NOMO-1 treated with DMSO at 0.1 percent for 48 hours (cell line): ENCODE data around the gene WDR45B.

Experiments
- DNase-seq: peaks from one replicate; lab custom pipeline; 2025; ENCODE audit not compliant: unreplicated experiment; lab: John Stamatoyannopoulos, UW

The WDR45B gene

DNA sequence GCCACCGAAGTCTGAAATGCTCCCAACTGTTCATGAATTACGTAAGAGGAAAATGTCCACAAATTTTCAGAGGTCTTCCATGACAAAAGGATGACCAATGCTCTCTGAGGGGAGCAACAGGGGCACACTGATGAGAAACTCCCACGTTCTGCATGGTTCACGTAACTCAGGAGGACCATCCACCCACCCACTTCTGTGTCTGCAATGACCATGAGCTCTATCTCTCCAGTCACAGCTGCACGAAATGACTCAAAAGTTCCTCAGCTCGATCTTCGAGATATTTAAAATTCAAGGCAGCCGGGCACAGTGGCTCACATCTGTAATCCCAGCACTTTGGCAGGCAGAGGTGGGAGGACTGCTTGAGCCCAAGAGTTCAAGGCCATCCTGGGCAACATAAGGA is 15.8 kb downstream of the WDR45B start:
- DNase-seq, result no peak

DNA sequence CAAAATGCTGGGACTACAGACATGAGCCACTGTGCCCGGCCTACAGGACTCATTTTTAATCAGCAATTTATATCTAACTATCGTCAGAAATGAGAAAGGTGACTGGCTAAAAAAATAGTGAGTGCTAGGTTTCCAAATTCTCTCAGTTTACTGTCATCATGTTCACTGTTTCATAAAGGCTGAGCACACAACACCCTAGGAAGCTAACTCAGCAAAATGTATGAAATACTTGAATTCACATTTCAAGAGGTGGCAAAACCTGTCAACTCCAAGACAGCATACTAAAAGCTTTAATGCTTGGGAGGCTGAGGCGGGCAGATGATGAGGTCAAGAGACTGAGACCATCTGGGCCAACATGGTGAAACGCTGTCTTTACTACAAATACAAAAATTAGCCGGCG is 16.7 kb downstream of the WDR45B start:
- no peak for DNase-seq

GRCh38 chr17:82630212-82630611 is 18.0 kb downstream of the WDR45B start:
- DNase-seq, result no peak

- no peak for DNase-seq
Observed at GRCh38 chr17:82629748-82630147, 18.5 kb downstream of the WDR45B start.

- no peak for DNase-seq
Observed at GRCh38 chr17:82627405-82627804, 20.8 kb downstream of the WDR45B start.

GRCh38 chr17:82623707-82624106 is 24.5 kb downstream of the WDR45B start:
- DNase-seq, result peak; percentile 72

DNA sequence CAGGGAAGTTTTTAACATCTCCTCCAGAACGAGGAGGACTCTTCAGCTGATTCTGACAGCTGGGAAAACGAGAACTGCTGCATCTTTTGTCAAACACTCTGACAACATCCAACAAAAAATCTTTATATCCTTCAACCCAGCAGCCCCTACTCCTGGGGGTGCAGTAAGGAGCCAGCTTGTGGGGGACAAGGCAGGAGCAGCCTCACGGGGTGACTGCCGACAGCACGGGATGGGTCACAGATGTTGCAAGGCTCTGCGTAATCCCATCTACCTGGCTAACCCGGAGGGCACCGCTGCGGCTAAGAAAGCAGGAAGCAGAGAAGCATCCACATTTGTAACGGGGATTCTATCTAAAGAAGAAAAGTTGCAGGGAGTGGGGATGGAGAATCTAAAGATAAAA is 28.6 kb downstream of the WDR45B start:
- DNase-seq, result no peak

GRCh38 chr17:82619211-82619610 is 29.0 kb downstream of the WDR45B start:
- no peak for DNase-seq

GRCh38 chr17:82616021-82616711 is 32.1 kb downstream of the WDR45B start:
- no peak for DNase-seq

DNA sequence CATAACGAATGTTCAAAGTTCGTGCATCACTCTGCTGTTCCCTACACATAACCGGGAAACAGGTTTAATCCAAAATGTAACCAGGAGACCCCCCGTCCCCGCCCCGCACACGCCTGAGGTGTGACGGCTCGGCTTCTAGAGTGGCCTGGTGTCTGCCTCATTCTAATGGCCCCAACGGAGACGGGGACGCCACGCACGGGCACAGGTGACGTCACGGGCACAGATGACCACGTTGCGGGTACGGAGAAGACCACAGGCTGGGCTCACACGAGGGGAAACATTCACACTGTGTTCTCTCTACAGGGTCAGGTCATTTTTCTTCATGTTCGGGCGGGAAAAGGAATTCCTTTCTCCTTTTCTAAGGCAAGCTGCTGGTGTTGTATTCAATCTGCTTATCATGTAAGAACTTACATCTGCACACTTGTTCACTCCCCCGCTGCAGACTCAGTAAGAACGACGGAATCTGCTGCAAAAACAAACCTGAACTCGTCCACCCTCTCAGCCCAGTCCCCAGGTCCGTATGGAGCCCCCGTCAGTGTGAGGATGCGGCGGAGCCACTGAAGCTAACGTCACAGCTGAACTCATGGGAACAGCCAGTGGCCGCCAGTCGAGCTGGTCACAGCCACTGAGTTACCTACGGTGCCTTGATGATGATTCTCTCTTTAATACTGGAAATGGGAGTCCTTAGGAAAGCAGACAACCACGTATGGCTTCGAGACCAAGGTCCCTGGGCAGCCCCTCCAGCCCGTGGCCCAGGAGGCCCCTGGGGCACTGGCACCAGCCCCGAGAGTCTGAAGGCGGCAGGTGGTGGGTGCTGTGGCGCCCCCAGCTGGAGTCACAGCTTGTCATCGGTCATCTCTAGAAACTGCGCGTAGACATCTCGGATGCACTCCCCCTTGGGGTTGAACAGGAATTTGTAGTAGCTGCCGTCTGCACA is 32.9 kb downstream of the WDR45B start:
- no peak for DNase-seq

DNA sequence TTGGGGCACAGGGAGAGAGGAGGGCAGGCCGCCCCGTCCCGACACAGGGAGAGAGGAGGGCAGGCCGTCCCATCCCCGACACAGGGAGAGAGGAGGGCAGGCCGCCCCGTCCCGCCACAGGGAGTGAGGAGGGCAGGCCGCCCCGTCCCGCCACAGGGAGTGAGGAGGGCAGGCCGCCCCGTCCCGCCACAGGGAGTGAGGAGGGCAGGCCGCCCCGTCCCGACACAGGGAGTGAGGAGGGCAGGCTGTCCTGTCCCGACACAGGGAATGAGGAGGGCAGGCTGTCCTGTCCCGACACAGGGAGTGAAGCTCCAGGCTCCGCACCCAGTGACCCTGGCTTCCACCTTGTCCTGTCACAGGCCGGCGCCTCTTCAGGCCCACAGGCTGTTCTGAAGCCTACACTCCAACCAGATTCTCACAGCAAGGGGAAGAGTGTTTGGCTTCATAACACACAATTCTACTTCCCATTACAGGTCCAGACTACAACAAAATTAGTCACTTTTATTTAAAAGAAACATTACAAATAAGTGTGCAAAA is 34.1 kb downstream of the WDR45B start:
- no peak for DNase-seq

- no peak for DNase-seq
Observed at GRCh38 chr17:82613283-82614094, 34.8 kb downstream of the WDR45B start.

DNA sequence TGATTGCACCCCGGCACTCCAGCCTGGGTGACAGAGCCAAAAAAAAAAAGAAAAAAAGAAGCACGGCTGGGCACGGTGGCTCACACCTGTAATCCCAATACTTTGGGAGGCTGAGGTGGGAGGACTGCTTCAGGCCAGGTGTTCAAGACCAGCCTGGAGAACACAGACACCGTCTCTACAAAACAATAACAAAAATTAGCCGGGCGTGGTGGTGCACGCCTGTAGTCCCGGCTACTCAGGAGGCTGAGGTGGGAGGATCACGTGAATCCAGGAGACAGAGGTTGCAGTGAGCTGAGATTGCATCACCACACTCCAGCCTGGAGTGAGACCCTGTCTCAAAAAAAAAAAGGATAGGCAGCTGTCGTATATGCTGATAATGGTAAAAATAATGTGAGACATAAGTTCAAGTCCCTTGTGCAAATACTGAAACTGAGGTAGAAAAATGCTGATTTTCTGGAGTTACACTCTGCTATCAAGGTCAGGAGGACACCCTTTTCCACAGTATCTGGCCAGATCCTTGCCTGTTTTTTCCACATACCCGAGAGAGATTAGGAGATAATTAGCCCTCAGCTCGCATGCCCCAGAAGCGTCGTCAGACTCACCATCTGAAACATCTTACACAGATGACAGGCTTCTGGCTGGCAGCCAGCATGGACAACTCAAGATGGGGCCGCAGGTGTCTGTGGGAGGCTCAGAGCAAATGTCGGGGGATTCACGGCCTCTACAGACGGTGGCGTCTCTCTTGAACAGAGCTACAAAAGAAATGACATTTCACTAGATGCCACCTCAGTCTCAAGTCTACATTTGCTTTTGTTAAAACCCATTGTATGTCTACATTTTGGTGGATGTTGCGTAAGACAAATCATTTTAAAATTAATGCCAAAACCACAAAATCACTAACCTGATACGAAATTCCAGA is 36.8 kb downstream of the WDR45B start:
- no peak for DNase-seq

DNA sequence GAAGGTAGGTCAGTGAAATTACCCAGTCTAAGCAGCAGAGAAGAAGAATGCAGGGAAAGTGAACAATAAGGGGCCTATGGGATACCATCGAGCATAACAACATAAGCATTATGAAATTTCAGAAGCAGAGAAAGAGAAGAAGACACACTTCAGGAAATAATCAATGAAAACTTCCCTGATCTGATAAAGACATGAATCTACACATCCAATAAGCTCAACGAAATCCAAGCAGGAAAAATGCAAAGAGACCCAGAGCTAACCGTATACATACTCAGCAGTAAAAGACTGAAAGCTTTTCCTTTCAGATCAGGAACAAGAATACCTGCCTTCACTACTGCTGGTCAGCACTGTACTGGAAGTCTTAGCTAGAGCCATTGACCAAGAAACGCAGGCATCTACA is 38.6 kb downstream of the WDR45B start:
- DNase-seq, result no peak

GRCh38 chr17:82608816-82609215 is 39.4 kb downstream of the WDR45B start:
- no peak for DNase-seq

DNA sequence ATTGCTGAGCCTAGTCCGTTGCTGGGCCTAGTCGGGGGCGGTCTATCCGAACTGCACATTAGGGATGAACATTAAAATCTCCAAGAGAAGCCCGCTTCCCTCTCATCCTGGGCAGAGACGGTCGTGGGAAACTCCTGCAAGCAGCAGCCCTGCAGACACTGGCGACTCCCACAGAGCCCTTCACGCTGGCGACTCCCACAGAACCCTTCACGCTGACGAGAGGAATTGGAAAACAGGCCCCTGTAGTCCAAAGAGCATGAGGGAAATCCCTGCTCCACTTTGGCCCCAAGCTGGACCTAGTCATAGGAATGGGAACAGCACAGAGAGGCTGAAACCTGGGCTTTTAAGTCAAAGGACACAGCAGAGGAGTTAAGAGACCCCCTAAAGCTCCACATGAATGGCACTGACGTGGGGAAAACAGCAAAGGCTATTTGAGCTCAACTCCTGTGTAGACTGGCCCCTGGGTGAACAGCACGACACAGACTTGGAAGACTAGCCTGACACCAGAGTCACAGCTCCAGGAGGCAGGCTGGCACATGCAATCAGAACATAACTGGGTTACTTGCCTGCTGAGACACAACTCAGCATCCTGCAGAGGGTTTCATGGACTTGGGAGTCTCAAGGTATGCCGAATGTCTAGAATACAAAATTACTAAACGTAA is 42.2 kb downstream of the WDR45B start:
- DNase-seq, result no peak

DNA sequence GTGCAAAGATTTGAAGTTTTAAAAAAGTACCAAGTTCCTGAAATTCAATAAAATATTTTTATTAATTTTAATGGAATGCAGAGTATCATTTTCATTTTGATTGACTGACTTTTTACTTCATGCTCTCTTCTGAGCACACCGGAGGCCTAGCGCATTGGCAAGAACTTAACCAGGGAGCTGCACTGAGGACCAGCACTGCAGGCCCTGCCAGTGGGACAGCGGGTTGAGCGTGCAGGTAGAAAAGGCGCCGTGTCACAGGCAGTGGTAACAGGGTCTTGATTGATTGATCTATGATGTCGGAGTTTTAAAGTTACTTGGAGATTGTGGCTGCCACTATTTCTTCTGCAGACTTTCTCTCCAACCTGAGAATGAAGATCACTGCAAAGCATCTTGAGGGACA is 43.7 kb downstream of the WDR45B start:
- no peak for DNase-seq

DNA sequence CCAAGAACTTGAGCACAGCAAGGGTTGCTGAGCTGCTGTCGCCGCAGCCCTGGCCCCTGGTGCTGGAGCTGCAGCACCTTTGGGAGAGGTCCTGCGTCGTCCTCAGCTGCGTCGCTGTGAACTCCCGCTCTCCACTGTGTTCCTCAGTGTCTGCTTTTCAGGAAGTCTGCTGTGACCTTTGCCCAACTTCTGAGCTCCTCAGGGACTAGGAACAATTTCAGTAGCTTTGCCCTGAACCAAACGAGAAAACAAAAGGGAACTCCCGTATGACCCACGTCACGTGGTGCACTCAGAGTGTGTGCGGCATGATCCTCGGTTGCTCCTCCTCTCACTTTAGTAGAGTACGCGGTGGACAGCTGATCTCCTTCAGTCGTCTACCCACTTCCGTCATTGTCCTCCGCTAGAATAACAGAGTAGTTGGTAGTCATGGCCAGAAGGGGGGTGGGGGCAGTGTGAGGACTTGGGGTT is 44.2 kb downstream of the WDR45B start:
- peak; percentile 95 for DNase-seq

DNA sequence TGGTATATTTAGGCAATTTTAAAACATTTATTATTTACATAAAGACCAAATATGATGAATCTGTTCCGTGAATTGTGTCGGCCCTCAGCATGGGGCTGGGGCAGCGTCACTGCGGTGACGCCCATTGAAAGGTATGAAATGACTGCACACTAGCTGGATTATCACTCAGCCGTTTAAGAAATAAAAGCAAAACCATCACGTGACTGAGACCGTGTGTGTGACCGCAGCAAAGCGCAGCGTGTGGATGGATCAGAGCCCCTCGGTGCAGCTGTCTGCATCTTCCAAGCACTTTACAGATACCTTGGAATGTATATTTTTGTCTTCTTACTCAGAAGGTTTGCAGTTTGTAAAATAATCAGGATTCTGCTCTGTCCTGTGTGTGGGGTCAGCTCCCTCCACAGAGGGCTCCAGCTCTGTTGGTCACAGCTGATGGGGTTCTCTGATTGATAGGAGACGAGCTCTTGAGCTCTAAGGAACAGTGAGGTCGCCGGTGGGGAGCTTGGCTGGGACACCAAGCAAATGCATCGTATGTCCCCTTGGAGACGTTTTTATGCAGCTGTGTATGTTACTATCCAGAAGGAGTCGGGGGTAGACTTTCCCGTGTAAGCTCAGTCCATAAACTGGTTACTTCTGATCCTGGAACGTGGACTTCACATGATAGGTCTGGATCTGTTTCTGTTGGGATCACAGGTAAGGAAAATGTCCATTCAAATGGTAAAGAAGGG is 45.1 kb downstream of the WDR45B start:
- DNase-seq, result no peak
